HG03135 (cell line): ENCODE results near the gene SLCO1A2.

Experiments used
- ATAC-seq: cut with Tn5 transposase; IDR thresholded peaks from one replicate; pipeline ENCODE4 v1.9.1; 2021; ENCODE audit warnings: mild to moderate bottlenecking, moderate library complexity; ENCODE audit not compliant: unreplicated experiment

Gene SLCO1A2

DNA sequence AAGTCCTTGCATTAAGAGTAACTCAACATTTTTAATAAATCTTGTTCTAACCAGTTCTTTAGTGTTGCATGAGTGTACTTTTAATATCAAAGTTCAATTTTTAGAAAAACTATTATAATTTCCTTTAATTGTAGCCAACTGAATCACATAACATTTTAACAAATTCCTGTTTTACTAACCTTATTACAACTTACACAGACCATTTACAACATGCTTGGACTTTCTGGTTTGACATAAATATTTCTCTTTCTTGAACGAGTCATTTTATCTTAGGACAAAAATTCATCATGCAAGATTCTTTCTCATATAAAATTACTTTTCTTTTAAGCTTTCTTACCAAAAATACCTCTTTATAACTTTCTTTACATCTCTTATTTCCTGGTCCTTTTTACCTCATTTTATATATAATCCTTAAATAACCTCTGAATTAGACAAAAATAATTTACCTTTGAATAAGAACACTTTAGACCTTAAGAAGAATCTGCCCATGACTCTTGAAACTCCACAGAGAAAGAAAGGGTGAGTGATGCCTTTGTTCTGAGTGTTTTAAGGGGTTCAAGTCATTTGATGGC lies 3.9 kb downstream of the SLCO1A2 start:
- ATAC-seq = no peak

DNA sequence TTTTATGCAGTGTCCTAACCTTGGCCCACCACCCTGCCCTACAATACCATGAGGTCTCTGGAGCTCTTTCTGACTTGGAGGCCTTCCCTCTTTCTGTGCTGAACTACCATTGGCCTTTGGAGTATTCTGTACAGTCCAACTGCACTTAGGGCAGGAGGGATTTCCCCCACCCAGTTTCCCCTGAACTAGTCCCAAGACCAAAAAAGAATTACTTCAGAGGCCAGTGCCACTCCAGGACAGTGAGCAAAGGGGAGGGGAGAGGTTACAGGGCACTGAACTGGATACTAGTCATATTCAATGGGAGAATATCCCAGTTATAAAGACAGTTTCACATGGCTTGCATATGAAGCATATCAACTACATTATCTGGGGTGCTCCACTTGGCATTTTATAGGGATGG lies 6.1 kb downstream of the SLCO1A2 start:
- ATAC-seq = no peak

DNA sequence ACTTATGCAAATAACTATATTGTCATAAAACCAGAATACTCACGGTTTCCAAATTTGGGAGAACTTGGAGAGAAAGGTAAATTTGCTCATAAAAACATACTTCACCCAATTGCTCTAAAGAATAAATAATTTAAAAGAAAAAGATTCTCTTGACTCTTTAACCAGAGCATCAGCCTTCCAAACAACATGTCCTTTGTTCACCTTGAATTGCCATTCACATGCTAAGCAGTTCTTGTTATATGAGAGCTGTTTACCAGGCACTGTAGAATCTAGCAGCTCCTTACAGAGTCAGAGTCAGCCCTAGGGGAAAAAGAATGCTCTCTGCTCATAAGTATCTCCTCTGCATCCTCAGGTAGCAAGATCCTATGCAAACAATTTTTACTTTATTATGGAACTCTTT lies 10.2 kb downstream of the SLCO1A2 start:
- no peak for ATAC-seq

DNA sequence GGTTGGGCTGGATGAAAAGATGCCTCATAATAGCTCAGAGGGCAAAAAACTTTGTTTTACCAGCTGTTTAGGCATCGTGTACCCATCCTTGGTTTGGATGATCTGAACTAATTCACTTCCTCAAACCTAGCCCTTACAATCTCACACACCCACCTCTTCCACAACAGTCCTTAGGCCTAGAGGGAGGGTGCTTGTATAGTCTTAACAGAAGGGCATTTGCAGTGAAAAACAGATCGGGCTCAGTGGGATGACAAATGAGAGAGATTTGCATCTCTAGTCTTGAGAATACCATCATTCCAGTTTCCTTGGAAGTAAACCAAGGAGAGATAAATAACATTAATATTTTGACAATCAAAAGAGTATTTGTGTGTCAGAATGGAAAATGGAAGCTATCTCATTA lies 11.0 kb downstream of the SLCO1A2 start:
- ATAC-seq = no peak

DNA sequence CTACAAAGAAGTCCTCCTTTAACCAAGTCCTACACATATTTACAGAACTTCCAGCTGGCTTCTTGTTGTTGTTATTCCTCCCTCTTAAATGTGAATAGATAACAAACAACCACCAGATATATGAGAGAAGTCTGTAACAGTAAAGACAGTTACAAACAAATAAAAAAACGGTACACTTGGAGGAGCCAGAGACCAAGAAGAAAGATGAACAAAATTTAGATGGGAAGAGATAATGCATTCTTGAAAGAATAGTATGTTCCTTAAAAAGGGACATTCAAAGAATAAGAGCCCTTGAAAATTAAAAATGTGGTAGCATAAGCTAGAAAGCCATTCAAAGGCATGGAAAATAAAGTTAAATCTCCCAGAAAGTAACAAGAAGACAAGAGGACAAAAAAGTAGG lies 25.9 kb downstream of the SLCO1A2 start:
- no peak for ATAC-seq

DNA sequence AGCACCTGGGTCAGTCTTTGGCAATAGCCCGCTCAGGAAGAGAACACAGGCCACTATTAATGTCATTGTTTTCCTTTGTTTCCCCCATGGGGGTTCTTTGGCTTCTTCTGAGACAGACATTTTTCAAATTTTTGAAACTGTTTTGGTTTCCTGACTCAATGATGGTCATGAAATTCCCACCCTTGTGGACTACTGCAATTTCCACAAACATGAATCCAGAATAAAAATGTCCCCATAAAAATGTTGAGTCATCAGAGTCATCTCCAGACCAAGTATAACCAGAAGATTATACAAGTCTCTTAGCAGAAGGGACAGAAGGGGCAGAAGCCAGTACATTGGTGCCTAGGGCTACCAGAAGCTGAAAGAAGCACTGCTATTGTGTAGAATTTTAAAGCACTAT lies 29.1 kb downstream of the SLCO1A2 start:
- ATAC-seq = no peak

DNA sequence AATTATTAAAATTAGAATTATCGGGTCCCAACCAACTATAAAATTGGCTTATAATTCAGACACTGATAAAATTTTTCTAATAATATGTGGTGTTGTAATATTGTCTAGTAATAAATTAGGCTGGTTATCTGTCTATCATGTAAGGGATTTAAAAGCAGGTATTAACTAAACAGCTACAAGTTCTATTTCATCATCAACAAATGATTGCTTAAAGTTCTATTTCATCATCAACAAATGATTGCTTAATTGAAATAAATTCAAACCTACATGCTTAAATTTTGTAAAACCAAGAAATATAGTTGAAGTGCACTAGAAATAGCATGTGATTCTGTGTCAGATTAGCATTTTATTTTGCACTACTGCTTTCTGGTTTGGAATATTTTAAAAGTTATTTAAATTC lies 34.1 kb downstream of the SLCO1A2 start:
- no peak for ATAC-seq

DNA sequence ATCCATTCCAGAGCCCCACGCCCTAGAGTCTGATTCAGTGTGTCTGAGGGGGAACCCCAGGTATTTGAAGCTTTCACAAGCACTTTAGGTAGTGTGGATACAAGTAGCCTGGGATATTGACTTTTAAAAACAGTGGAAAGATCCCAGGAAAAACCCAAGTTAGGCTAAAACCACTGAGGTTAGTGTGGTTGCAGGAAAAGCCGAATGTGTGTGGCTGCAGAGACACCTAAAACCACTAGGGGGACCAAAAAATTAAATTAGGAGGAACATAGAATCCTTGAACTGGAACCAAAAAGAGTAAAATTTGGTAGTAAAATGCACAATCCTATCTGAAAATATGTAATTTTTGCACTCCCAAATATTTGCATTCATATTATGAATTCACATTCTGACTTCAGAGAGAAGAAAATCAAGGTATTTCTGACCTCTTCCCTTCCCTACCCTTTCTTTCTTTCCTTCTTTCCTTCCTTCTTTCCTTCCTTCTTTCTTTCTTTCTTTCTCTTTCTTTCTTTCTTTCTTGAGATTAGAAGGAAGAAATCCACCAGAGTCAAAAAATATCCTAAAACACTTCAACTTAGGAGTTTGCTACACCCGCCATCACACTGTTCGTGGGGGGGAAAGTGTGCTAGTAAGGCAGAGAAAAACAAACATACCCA lies 37.8 kb downstream of the SLCO1A2 start:
- ATAC-seq = no peak

DNA sequence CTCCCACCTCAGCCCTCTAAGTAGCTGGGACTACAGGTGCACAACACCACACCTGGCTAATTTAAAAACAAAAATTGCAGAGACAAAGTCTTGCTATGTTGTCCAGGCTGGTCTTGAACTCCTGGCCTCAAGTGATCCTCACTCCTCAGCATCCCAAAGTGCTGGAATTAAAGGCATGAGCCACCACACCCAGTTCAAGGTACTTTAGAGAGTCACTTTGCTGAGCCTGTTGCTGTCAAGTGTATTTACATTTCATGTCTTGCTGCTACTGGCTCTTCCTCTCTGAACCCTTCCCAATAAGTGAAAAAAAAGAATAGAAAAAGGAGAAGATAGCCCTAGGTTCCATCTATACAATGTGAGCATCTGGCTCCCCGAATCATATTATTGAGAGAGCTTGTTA lies 38.4 kb downstream of the SLCO1A2 start:
- ATAC-seq = no peak

DNA sequence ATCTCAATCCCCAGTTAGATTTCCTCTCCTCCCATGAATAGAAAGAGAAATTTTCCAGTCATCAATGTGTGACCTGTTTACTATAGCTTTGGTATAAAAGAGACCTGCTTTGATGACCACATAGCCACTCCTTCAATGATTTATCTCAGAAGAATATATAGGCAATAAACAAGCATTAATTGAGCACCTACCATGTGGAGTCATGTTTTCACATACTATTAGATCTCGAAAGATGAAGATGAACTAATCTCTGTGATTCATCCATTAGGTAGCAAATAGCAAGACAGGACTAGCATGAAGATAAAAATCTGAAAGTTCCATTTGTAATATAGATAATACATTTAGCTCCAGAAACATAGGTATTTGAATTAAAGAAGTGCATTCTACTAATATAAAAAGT lies 40.5 kb downstream of the SLCO1A2 start:
- no peak for ATAC-seq

DNA sequence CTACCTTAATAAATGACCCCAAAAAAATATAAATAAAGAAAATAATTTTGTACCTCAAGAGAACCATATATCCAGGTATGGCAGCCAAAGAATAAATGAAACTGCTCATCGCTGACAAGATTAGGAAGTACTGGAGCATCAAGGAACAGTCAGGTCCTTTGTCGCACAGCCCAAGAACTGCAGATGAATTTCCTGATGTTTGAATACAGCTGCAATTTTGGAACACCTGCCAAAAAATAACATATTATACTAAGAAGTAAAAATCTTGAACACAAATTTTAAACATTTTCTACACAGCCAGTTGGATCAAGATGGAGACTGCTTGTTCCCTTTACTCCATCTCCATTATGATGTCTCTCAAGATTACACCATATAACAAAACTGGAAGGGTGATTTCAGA lies 42.6 kb downstream of the SLCO1A2 start:
- ATAC-seq = no peak

DNA sequence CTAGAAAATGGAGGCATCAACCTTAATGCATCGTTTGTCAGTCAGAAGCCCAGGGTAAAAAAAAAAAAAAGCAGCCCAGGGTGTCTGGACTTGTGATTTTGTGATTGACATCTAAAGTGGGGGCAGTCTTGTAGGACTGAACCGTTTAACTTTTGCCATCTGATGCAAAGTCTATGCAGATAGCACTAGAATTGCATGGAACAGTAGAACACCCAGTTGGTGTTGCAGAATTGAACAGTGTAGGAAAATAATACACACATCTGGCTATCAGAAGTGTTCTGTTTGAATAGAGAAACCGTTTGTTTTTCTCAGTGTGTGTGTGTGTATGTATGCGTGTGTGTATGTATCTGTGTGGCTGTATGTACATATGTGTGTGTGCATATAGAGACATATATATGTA lies 45.0 kb downstream of the SLCO1A2 start:
- ATAC-seq = no peak

DNA sequence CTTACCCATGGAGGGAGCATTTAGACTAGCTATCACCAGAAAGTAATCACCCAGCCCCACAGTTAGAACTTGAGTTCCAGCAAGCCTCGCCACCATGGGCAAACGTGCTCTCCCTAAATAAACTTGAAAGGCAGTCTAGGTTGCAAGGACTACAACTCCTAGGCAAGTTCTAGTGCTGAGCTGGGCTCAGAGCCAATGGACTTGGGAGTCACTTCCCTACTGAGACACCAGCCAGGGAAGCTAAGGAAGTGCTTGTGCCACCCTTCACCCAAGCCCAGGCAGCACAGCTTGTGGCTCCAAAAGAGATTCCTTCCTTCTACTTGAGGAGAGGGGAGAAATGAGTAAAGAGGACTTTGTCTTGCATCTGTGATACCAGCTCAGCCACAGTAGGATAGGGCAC lies 57.9 kb downstream of the SLCO1A2 start:
- ATAC-seq = no peak

DNA sequence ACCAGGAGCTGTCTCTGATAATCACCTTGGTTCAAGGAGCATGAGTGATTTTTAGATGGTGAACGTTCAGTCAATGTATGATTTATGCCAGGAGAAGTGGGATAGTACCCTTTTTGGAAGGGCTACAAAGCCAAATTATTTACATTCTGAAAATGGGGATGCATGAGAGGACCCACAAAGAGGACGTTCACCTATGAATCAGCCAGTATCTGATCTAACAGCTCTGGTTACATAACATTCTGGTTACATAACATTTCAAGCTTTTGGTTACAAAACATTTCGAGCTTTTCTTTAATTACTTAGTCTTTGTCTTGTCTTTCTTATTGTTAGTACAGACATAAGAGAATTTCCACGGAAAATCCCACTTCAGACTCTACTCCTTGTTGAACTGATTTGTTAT lies 68.8 kb downstream of the SLCO1A2 start:
- no peak for ATAC-seq

DNA sequence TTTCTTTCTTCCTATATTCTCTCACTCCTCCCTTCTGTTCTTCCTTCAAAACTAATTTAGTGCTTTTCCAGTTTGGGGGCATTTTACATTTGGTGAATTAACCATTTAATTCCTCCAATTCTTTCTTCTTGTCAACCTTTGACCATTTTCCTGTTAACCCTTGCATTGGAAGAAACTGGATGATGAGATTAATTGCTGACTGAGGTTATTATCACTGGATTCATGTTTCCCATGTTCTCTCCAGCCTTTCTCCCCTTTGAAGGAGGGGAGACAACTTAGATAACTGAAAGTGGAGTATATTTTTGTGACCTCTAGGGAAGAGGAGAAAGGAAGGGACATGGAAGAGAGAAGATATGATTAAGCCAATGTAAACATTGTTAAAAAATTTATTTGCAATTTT lies 70.5 kb downstream of the SLCO1A2 start:
- no peak for ATAC-seq

DNA sequence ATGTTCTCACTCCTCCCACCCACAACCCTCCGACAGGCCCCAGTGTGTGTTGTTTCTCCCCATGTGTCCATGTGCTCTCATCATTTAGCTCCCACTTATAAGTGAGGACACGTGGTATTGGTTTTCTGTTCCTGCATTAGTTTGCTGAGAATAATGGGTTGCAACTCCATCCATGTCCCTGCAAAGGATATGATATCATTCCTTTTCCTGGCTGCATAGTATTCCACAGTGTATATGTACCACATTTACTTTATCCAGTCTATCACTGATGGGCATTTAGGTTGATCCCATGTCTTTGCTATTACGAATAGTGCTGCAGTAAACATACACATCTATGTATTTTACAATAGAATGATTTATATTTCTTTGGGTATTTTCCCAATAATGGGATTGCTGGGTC lies 77.5 kb downstream of the SLCO1A2 start:
- no peak for ATAC-seq

DNA sequence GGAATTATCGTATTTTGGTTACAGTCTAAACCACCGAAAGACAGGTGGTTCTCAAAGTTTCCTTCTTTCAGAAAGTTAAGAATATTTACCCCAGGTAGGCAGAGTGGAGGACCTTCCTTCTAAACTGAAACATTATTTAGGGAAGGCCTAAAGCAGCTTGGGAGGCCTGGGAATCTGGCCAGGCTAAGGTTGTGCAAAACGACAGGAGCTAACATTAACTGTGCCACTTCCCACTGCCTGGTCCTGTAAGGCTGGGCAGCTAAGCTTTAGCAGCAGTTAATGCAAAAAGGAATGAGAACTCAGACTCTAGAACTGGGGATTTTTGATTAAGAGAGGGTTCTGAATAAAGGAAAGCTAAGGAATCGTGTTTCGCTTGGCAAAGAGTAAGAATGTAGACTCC lies 82.6 kb downstream of the SLCO1A2 start:
- no peak for ATAC-seq

DNA sequence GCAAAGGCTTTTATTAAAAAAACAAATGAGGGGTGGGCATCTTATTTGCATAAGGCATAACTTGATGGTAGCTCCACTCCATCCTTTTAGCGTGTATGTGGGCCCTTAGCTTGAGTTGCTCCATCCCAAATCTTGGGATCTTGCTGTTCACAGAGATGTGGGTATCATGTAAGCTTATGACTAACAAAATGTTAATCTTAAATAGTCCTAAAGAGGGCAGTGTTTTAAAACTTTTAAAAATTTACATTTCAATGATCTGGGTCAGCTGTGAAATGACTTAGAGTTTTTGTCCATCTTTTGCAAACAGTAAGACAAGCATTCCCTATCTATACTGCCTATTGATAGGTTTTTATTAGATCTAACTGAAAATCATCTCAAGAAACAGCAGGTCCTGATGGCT lies 86.0 kb downstream of the SLCO1A2 start:
- ATAC-seq = no peak

DNA sequence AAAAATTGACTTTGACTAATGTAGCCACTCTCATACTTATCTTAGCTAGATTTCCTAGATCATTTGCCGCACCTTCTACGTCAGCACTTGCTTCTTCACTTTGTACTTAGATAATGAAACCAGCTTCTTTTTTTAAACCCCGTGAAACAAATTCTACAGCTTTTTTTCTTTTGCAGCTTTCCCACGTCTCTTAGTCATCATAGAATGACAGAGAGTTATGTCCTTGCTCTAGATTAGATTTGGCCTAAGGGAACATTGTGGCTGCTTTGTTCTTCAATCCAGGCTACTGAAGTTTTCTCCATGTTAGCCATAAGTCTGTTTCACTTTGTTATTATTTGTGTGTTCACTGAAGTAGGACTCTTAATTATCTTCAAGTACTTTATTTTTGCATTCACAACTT lies 94.9 kb downstream of the SLCO1A2 start:
- no peak for ATAC-seq

DNA sequence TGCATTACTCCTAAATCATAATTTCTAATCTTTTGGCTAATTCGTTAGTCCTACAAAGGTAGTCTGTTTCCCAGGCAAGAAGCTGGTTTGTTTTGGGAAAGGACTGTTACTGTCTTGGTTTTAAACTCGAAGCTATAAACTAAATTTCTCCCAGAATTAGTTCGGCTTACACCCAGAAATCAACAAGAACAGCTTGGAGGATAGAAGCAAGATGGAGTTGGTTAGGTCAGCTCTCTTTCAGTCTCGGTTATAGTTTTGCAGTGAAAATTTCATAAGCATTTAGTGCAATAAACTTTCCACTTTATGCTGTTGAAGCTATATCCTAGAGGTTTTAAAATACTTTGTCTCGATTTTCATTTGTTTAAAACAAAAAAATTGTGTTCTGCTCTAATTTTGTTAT lies 100.3 kb downstream of the SLCO1A2 start:
- ATAC-seq = no peak

DNA sequence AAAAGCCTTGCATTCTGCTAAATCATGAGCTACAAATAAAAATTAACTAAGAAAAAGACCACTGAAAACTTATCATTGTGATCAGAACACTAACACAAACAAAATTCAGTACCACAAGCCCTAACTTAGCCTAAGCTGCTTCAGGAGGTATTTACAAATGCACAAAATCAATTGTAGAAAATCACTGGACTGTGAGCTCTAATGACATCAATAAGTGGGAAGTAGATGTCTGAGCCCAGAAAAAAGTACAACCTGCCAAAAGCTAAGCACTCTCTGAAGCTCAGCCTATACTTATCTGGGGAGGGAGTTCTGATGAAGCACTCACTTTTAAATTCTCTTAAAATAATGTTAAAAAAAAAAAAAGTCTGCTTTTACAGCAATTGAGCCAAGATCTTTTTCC lies 110.8 kb downstream of the SLCO1A2 start:
- ATAC-seq = no peak

DNA sequence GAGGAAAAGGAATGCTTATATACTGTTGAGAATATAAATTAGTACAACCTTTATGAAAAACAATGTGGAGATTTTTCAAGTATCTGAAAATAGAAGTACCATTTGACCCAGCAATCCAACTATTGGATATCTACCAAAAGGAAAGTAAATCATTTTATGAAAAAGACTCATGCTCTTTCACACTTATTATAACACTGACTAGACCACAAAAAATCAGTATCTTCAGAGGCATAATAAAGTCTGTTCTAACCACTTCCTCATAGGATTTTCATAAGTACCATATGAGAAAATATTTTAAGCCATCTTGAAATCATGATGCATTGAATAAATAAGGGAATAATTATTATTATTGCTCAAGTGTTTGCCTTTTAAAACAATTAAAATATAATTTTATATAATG lies 112.9 kb downstream of the SLCO1A2 start:
- ATAC-seq = no peak

DNA sequence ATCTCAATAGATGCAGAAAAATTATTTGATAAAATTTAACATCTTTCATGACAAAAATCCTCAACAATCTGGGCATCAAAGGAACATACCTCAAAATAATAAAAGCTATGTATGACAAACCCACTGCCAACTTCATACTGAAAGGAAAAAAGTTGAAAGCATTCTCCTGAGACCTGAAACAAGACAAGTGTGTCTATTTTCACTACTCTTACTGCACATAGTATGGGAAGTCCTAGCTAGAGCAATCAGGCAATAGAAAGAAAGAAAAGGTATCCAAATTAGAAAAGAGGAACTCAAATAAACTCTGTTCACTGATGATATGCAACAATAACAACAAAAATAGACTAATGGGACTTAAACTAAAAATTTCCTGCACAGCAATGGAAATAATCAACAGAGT lies 113.6 kb downstream of the SLCO1A2 start:
- no peak for ATAC-seq
